Effector CD4-positive, alpha-beta T cell (primary cell): Measurements from ENCODE around the gene DICER1.

Experiments used
- DNase-seq: peaks from one replicate; pipeline ENCODE4 v3.0.0-alpha.2; 2020

Gene DICER1

GRCh38 chr14:95123891-95124579 lies 33.3 kb downstream of the DICER1 start:
- DNase-seq, result no peak

GRCh38 chr14:95122621-95122945 lies 34.7 kb downstream of the DICER1 start:
- DNase-seq, result no peak

DNA sequence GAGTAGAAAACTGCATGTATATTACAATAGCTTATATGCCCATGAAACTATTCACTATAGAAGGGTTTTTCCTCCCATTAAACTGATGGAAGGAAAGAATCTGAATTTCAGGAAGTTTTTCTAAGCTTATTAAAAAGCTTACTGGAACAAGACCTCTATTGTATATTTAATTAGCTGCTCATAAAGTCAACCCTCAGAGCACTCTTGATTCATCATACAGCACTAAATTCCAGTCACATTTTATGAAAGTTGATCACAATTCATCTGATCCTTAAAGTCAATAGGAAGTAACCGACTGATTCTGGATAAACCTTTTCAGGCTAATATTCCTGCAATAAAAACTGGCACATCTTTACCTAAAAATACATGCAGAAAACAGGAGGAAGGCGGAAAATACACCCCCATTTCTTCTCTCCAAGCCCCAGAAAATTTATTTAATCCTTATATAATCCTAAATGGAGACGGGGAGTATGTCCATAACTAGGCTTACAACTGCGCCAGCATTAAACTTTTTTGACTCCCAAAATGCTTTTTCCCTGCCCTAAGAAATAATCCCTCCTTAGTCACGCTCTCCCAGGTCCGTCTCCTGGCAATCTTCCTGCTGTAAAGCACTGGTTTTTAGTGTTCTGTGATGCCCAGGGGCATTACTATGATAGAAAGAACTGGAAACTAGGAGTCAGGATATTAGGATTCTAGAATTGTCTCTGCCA lies 35.3 kb downstream of the DICER1 start:
- no peak for DNase-seq

DNA sequence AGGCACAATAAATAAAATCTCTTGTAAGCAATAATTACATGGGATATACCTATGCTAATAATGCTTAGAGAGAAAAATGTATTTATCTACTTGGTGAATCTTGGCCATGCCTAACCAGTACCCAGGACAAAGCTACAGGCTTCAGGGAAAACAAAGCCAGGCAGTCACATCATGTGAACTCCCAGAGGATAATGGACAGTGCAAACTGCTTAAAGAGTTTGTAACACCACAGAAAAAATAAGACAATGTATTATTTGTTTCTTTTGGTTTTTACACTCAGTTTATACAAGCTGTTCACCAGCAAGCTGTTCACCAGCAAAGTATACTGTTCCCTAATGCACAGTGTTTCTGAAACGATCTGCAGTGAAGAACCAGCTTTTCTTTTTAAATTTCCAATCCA lies 38.0 kb downstream of the DICER1 start:
- DNase-seq, result no peak

DNA sequence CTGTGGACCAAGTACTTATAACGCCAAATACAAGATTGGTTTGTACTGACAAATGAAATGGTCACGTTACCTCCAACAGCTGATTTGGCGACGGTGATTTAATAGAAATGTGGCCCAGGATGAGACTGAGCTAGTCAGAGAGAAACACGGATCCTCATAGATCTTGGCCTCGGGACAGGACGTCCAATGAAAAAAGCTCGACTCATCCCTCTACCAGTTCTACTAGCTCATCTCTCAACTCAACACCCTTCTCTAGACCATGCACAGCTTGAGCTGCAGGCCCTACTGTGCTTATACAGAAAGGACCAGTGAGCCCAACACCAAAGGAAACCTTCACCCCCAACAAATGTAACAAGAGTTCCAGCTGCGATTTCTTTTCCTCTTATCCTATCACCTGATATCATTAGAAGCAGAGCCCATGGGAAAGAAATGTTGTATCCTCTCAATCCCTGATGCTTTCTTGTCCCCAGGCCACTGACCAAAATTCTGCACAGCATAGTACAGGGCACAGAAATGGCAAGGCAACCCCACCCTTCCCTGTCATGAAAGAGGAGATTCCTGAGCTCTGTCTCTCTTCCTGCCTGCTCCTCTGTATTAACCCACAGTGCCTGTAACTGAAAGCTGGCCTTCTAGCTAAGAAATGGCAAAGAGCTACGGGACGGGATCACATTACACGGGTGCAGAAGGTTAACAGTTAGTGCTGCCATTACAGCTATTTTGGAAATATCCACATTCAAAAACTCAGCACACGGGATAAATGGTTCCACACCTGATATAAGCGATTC lies 39.2 kb downstream of the DICER1 start:
- DNase-seq, result no peak

GRCh38 chr14:95113476-95113875 lies 43.9 kb downstream of the DICER1 start:
- no peak for DNase-seq

- DNase-seq, result no peak
Observed at GRCh38 chr14:95111507-95112164, 45.7 kb downstream of the DICER1 start.

DNA sequence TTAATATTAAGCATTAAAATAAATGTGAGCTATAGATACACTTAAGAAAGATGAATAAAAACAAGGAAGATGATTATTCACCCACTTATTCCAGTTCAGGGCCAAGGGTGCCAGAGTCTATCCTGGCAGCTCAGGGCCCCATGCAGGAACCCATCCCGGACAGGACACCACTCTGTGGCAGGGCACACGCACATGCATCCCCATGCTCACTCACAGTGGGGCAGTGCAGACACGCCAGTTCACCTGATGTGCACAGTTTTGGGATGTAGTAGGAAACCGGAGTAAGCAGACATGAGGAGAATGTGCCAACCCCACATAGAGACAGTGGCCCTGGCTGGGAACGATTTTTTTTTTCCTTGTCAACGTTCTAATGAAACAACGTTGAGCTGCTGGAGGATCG lies 47.2 kb downstream of the DICER1 start:
- DNase-seq, result no peak

DNA sequence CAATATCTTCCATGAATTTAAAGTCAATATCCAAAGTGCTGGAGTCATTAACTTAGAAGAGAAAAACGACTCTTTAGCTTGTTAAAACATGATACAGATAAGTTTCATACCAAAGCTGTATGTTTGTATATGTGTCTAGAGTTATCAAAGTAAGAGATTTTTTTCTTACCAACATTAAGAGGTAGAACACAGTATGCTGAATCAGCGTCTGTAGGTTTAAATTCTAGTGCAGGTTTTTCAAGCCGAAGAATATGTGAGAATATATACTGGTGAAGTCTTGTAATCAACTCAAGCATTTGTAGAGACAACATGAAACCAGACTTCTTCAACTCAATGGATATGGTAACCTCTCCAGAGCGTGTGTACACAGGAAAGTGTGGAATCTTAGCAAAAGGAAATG lies 49.6 kb downstream of the DICER1 start:
- no peak for DNase-seq

DNA sequence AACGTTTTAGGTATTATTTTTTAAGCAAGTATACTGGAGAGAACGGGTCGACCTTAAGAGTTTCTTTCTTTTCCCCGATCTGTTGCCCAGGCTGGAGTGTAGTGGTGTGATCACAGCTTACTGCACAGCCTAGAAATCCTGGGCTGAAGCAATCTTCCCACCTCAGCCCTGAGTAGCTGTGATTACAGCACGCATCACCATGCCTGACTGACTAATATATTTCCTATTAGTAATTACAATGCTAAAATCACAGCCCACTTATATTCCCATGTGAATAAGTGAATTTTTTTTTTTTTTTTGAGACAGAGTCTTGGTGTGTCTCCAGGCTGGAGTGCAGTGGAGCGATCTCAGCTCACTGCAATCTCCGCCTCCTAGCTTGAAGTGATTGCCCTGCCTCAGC lies 50.4 kb downstream of the DICER1 start:
- no peak for DNase-seq

GRCh38 chr14:95104911-95105310 lies 52.4 kb downstream of the DICER1 start:
- DNase-seq, result no peak

- DNase-seq, result no peak
Observed at GRCh38 chr14:95102680-95103044, 54.7 kb downstream of the DICER1 start.

DNA sequence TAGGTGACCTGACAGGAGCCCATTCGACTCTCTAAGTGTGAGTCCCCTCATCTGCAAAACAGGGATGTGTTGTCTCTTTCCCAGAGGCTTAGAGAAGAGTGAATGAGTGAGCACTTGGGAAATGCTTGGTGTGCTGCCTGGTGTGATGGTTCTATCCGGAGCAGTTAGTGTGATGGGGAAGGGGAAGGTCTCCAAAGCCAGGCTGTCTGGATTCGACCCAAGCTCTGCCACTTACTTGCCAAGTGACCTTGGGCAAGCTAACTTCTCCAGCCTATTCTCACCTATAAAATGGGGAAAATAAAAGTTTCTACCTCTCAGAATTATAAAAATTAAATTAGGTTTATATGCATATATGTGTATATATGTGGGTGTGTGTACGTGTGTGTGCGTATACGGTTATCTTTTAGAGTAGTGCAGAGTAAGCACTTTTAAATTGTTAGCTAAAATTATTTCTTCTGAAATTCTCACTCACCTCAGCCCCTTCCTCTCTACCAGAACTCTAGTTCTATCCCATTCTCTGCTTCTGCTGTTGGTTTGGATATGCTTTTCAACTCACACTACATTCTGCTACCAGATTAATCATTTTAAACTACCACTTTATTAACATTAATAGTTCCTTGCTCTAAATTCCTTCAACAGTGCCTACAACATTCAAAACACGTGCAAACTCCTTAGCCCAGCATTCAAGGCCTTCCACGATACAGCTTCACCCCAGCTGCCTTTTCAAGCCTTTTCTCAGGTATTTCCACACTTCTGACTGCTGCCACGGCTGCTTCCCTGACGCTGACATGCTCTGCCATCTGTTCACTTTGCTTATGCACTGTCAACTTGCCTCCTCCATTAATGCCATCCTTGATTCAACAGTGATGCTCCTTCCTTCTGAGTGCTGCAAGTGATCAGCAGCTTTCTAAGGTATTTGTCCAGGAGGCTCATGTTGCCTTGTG lies 55.3 kb downstream of the DICER1 start:
- no peak for DNase-seq

GRCh38 chr14:95098984-95099599 lies 58.2 kb downstream of the DICER1 start:
- DNase-seq, result no peak

DNA sequence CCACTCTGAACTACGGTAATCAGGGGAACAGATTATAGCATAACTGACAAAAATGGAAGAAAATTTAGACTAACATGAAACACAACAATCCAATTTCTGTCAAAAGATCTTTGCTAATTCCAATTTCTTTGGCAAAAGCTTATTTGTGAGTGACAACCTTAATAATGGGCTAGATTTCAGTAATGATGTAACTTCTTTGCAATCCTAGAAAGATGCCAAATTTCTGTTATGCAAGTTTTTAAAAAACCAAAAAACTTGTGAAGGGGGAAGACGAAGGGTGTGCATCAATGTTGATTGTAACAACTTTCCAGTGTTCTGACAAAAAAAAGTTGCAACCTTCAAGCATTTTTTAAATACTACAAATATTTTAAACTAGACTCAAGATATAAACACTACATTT lies 59.9 kb downstream of the DICER1 start:
- DNase-seq, result no peak

DNA sequence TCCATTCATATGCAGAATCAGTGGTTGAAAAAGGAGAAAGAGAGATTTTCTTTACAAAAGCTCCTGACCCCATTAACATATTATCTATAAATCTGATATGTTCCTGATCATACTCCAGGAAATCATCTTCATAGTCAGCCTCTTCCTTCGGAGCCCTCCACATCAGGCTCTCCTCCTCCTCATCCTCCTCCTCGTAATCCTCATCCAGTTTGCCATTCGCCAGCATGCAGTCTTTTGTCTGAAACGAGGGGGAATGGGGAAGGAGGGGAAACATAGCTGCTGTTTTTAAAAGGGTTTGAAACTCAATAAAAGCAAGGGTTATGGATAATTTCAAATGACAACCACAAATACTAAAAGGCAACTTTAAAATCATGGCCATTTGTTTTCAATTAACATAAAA lies 60.9 kb downstream of the DICER1 start:
- no peak for DNase-seq

DNA sequence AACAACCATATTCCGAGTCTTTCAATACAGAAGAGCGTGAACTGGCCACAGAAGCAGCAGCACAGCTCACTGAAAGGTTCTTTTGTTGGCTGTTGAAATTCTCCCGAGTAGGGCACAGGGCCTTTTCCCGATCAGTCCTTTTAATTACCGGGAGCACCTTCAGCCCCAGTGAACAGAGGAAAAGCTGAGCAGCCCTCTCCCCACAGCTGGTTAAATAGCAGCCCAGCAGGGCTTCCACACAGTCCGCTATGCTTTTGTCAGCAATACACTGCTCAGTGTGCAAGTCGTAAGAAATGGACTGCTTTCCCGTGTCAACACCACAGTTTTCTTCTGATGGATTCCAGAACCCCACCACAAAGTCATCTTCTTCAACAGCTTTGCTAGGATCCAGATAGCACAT lies 61.3 kb downstream of the DICER1 start:
- no peak for DNase-seq

- no peak for DNase-seq
Observed at GRCh38 chr14:95092723-95093122, 64.6 kb downstream of the DICER1 start.

GRCh38 chr14:95091581-95091980 lies 65.7 kb downstream of the DICER1 start:
- no peak for DNase-seq

DNA sequence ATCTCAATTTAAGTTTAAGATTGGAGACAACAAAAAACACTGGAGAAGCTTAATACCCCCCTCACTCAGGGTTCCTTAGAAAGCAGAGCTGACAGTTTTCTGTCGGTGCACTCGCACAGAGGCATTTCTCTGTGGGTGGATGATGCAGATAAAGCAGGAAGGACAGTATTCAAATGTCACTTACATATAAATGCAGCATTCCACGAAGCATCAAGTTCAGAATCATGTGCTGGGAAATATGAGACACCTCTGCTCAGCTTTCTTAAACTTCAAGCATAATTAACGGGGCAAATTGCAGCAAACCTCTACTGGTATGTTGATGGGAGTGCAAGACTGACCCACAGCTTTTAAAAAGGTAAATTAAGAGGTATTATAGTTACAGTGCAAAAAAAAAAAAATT lies 68.7 kb downstream of the DICER1 start:
- no peak for DNase-seq

GRCh38 chr14:95087619-95088018 lies 69.7 kb downstream of the DICER1 start:
- no peak for DNase-seq

GRCh38 chr14:95085321-95085720 lies 72.0 kb downstream of the DICER1 start:
- no peak for DNase-seq
